Tibial nerve (tissue), 4 donors: ENCODE data around the gene DENND1A.

Experiments
- EP300 ChIP-seq, 2 donors: sonication (generic); formaldehyde crosslinking; IDR thresholded peaks; one replicate each; pipeline ENCODE4 v1.6.1; 2017; ENCODE audit warnings: antibody characterized with exemption in 2 of 2, mild to moderate bottlenecking in 1 of 2
- POLR2A ChIP-seq, 2 donors: fragments of 450-650 bp; IDR thresholded peaks; one replicate each; pipeline ENCODE4 v1.6.1; 2017; ENCODE audit warnings: antibody characterized with exemption in 2 of 2, mild to moderate bottlenecking in 2 of 2, moderate library complexity in 2 of 2
- TF ChIP-seq, protein P1 (sequence below), 5 experiments: fragments of 200-600 bp in 3 of 5; fragments of 450-650 bp in 2 of 5; sonication (generic) in 3 of 5; IDR thresholded peaks; one replicate each; pipeline ENCODE4 v1.5.1; 2016 to 2019; ENCODE audit warnings: antibody characterized with exemption in 5 of 5, mild to moderate bottlenecking in 3 of 5, moderate library complexity in 2 of 5

DNA sequence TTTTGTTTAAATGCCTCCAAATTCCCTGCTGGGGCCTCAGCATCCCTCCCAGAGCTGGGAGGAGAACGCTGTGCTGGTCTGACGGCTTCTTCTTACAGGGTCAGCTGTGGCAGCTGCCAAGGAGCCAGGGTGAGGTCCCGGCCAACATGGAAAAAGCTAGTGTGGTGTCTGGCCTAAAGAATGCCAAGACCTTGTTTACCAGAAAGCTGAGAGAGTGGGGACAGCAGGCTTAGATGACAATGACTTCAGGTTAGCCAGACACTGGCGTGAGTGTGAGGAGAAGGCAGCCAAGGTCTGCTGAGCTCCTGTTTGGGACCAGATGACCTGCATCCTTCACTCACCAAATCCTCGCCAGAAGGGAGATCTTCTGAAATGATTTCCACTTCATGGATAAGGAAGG, 461.4 kb downstream of the DENND1A start:
- TF ChIP-seq, protein P1, sequence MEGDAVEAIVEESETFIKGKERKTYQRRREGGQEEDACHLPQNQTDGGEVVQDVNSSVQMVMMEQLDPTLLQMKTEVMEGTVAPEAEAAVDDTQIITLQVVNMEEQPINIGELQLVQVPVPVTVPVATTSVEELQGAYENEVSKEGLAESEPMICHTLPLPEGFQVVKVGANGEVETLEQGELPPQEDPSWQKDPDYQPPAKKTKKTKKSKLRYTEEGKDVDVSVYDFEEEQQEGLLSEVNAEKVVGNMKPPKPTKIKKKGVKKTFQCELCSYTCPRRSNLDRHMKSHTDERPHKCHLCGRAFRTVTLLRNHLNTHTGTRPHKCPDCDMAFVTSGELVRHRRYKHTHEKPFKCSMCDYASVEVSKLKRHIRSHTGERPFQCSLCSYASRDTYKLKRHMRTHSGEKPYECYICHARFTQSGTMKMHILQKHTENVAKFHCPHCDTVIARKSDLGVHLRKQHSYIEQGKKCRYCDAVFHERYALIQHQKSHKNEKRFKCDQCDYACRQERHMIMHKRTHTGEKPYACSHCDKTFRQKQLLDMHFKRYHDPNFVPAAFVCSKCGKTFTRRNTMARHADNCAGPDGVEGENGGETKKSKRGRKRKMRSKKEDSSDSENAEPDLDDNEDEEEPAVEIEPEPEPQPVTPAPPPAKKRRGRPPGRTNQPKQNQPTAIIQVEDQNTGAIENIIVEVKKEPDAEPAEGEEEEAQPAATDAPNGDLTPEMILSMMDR (IDR thresholded peaks at IDR 0.05): no peak
- TF ChIP-seq POLR2A (IDR thresholded peaks at IDR 0.05): no peak
- no peak for TF ChIP-seq EP300 (IDR thresholded peaks at IDR 0.05)
